Esophagus muscularis mucosa (tissue), 4 donors: Measurements from ENCODE around the gene RNF144B. TPM values are rescaled to one million over a fixed set of nuclear protein-coding genes. Genes with fewer than 3 reads are reported as not detected.

Experiments
- DNase-seq: peaks from one replicate; pipeline ENCODE4 v3.0.0-alpha.2; 2017; ENCODE audit errors: extremely low spot score
- H3K27ac ChIP-seq, 4 donors: fragments of 200-600 bp; sonication (generic); replicated peaks in 1 of 4; 1 replicate in 3 of 4; 2 replicates in 1 of 4; pipeline ENCODE4 v1.5.1; 2016 to 2019; ENCODE audit warnings: mild to moderate bottlenecking in 1 of 4
- H3K27me3 ChIP-seq, 4 donors: fragments of 200-600 bp; sonication (generic); one replicate each; pipeline versions ENCODE4 v1.5.1 to v1.6.0; 2016 to 2019
- H3K36me3 ChIP-seq, 4 donors: fragments of 200-600 bp; sonication (generic); one replicate each; pipeline ENCODE4 v1.5.1; 2016 to 2019
- H3K4me1 ChIP-seq, 4 donors: fragments of 200-600 bp; sonication (generic); one replicate each; pipeline ENCODE4 v1.5.1; 2016 to 2019
- H3K4me3 ChIP-seq, 4 donors: fragments of 200-600 bp; sonication (generic); 1 replicate in 2 of 4; 2 replicates in 2 of 4; pipeline ENCODE4 v1.5.1; 2016 to 2019; ENCODE audit warnings: mild to moderate bottlenecking in 4 of 4, moderate library complexity in 1 of 4
- H3K9me3 ChIP-seq, 4 donors: fragments of 200-600 bp; sonication (generic); 1 replicate in 3 of 4; 2 replicates in 1 of 4; pipeline ENCODE4 v1.5.1; 2016 to 2019
- CTCF ChIP-seq, 3 experiments: fragments of 200-600 bp in 2 of 3; fragments of 450-650 bp in 1 of 3; sonication (generic) in 2 of 3; IDR thresholded peaks; one replicate each; pipeline ENCODE4 v1.5.1; 2017 to 2019; ENCODE audit warnings: antibody characterized with exemption in 3 of 3, mild to moderate bottlenecking in 2 of 3, moderate library complexity in 1 of 3
- EP300 ChIP-seq: sonication (generic); formaldehyde crosslinking; IDR thresholded peaks from one replicate; pipeline ENCODE4 v1.6.1; 2017; ENCODE audit warnings: antibody characterized with exemption
- POLR2A ChIP-seq: fragments of 450-650 bp; IDR thresholded peaks from one replicate; pipeline ENCODE4 v1.6.1; 2017; ENCODE audit warnings: antibody characterized with exemption, moderate library complexity, mild to moderate bottlenecking, low read depth
- POLR2AphosphoS5 ChIP-seq, 2 donors: sonication (generic); formaldehyde crosslinking; IDR thresholded peaks; one replicate each; pipeline ENCODE4 v1.6.1; 2017; ENCODE audit warnings: antibody characterized with exemption in 2 of 2
- WGBS: methylation state at CpG from one replicate; pipeline ENCODE4 v1.1.5; 2018; 5-methylcytosine and 5-hydroxymethylcytosine counted together
- intact Hi-C: fragments of 100-400 bp; cut with DNase I; formaldehyde crosslinking; loops from one replicate; pipeline ENCODE4 v1.15.1; 2023
- total RNA-seq, 4 donors: library from RNA; depleted of rRNA; stranded (reverse); fragments of >200 nt; gene quantifications; one replicate each; pipeline versions ENCODE4 v1.1.0 to v1.2.1, GENCODE V29; 2016

Gene RNF144B
- total RNA-seq, 4 donors from 2014 or later, result 6.6 to 20.0 (median 12.1) TPM

GRCh38 chr6:18380851-18381250 is 6.3 kb upstream of the RNF144B start:
- H3K27ac ChIP-seq, result no peak overlapping the region
- no peak overlapping the region for H3K4me3 ChIP-seq
- TF ChIP-seq EP300 (no peak), POLR2AphosphoS5 (IDR thresholded peaks at IDR 0.05) (no peak)
- no peaks in the 10 kb centered on the region for H3K36me3 ChIP-seq
- DNase-seq, result no peak
- peaks cover 0 to 4% (median under 1%) of the 10 kb centered on the region in 4 donors for H3K4me1 ChIP-seq
- no peaks in the 10 kb centered on the region for H3K9me3 ChIP-seq
- H3K27me3 ChIP-seq, result no peaks in the 10 kb centered on the region
- intact Hi-C loops, result loop anchor here (10.0 kb wide), 1 partner anchor 56 kb away; no protein-coding TSS in a partner anchor
- 82% methylated on average over 4 of the region's 4 CpGs for WGBS

GRCh38 chr6:18383441-18383840 is 3.7 kb upstream of the RNF144B start:
- intact Hi-C loops, result loop anchor here (10.0 kb wide), 1 partner anchor 59 kb away; no protein-coding TSS in a partner anchor
- Histone ChIP-seq H3K36me3 (no peaks in the 10 kb centered on the region), H3K27me3 (no peaks in the 10 kb centered on the region), H3K4me1 (peaks cover 9 to 26% (median 24%) of the 10 kb centered on the region in 4 donors), H3K27ac (no peak overlapping the region), H3K4me3 (no peak overlapping the region), H3K9me3 (no peaks in the 10 kb centered on the region)
- DNase-seq, result no peak
- TF ChIP-seq POLR2AphosphoS5 (IDR thresholded peaks at IDR 0.05) (no peak), CTCF (IDR thresholded peaks at IDR 0.05) (no peak), POLR2A (no peak), EP300 (no peak)
- WGBS, result 97% methylated on average over 2 of the region's 2 CpGs

GRCh38 chr6:18384621-18385020 is 2.5 kb upstream of the RNF144B start:
- no peak for TF ChIP-seq EP300
- TF ChIP-seq POLR2AphosphoS5 (IDR thresholded peaks at IDR 0.05), result no peak
- TF ChIP-seq POLR2A, result no peak
- no peak for TF ChIP-seq CTCF (IDR thresholded peaks at IDR 0.05)
- Histone ChIP-seq H3K27me3 (no peaks in the 10 kb centered on the region), H3K27ac (no peak overlapping the region), H3K4me3 (no peak overlapping the region), H3K4me1 (peaks cover 17 to 38% (median 36%) of the 10 kb centered on the region in 4 donors), H3K9me3 (no peaks in the 10 kb centered on the region), H3K36me3 (no peaks in the 10 kb centered on the region)
- intact Hi-C loops, result loop anchor here (5.0 to 10.0 kb wide), 3 partner anchors 60 to 122 kb away; partner anchors contain the start of gene DEK
- no peak for DNase-seq
- 84% methylated on average over 4 of the region's 4 CpGs for WGBS

GRCh38 chr6:18386298-18386976 is 713 bp upstream of the RNF144B start:
- H3K4me1 ChIP-seq, result peaks cover 19 to 45% (median 42%) of the 10 kb centered on the region in 4 donors
- TF ChIP-seq CTCF (IDR thresholded peaks at IDR 0.05) (no peak), POLR2AphosphoS5 (IDR thresholded peaks at IDR 0.05) (peak; percentile 61 to 63)
- peak overlapping the region; percentile 53 to 73 (median 62) for H3K4me3 ChIP-seq
- no peaks in the 10 kb centered on the region for H3K9me3 ChIP-seq
- no peaks in the 10 kb centered on the region for H3K36me3 ChIP-seq
- no peaks in the 10 kb centered on the region for H3K27me3 ChIP-seq
- peak overlapping the region; percentile 63 to 82 (median 72) for H3K27ac ChIP-seq
- no peak for DNase-seq
- intact Hi-C loops, result loop anchor here (5.0 to 10.0 kb wide), 3 partner anchors 62 to 124 kb away; partner anchors contain the start of gene DEK
- 42% methylated on average over 6 of the region's 6 CpGs for WGBS

GRCh38 chr6:18388271-18388670 is 1.1 kb downstream of the RNF144B start:
- peaks cover 19 to 45% (median 42%) of the 10 kb centered on the region in 4 donors for H3K4me1 ChIP-seq
- H3K9me3 ChIP-seq, result no peaks in the 10 kb centered on the region
- no peak for TF ChIP-seq CTCF (IDR thresholded peaks at IDR 0.05)
- no peak for TF ChIP-seq EP300
- no peak for TF ChIP-seq POLR2AphosphoS5 (IDR thresholded peaks at IDR 0.05)
- TF ChIP-seq POLR2A, result no peak
- no peak for DNase-seq
- 14% methylated on average over 3 of the region's 3 CpGs for WGBS
- H3K27ac ChIP-seq, result peak overlapping the region; percentile 63 to 82 (median 72)
- H3K27me3 ChIP-seq, result no peaks in the 10 kb centered on the region
- intact Hi-C loops, result loop anchor here (5.0 to 10.0 kb wide), 3 partner anchors 63 to 126 kb away; partner anchors contain the start of gene DEK
- H3K36me3 ChIP-seq, result no peaks in the 10 kb centered on the region
- peak overlapping the region; percentile 53 to 73 (median 62) for H3K4me3 ChIP-seq
